Medulla oblongata (tissue), 1 donor: ENCODE data around the gene ARFGEF3.
"Not testable (repeated sequence)": the region's sequence is repeated elsewhere in the genome, so short reads cannot be mapped to it uniquely, and the experiment has no call there.

ENCODE experiments used
- DNase-seq: peaks from one replicate; pipeline ENCODE4 v3.0.0-alpha.2; 2015; ENCODE audit errors: extremely low spot score

ARFGEF3 gene, protein sequence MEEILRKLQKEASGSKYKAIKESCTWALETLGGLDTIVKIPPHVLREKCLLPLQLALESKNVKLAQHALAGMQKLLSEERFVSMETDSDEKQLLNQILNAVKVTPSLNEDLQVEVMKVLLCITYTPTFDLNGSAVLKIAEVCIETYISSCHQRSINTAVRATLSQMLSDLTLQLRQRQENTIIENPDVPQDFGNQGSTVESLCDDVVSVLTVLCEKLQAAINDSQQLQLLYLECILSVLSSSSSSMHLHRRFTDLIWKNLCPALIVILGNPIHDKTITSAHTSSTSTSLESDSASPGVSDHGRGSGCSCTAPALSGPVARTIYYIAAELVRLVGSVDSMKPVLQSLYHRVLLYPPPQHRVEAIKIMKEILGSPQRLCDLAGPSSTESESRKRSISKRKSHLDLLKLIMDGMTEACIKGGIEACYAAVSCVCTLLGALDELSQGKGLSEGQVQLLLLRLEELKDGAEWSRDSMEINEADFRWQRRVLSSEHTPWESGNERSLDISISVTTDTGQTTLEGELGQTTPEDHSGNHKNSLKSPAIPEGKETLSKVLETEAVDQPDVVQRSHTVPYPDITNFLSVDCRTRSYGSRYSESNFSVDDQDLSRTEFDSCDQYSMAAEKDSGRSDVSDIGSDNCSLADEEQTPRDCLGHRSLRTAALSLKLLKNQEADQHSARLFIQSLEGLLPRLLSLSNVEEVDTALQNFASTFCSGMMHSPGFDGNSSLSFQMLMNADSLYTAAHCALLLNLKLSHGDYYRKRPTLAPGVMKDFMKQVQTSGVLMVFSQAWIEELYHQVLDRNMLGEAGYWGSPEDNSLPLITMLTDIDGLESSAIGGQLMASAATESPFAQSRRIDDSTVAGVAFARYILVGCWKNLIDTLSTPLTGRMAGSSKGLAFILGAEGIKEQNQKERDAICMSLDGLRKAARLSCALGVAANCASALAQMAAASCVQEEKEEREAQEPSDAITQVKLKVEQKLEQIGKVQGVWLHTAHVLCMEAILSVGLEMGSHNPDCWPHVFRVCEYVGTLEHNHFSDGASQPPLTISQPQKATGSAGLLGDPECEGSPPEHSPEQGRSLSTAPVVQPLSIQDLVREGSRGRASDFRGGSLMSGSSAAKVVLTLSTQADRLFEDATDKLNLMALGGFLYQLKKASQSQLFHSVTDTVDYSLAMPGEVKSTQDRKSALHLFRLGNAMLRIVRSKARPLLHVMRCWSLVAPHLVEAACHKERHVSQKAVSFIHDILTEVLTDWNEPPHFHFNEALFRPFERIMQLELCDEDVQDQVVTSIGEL (N-terminal part only)

DNA sequence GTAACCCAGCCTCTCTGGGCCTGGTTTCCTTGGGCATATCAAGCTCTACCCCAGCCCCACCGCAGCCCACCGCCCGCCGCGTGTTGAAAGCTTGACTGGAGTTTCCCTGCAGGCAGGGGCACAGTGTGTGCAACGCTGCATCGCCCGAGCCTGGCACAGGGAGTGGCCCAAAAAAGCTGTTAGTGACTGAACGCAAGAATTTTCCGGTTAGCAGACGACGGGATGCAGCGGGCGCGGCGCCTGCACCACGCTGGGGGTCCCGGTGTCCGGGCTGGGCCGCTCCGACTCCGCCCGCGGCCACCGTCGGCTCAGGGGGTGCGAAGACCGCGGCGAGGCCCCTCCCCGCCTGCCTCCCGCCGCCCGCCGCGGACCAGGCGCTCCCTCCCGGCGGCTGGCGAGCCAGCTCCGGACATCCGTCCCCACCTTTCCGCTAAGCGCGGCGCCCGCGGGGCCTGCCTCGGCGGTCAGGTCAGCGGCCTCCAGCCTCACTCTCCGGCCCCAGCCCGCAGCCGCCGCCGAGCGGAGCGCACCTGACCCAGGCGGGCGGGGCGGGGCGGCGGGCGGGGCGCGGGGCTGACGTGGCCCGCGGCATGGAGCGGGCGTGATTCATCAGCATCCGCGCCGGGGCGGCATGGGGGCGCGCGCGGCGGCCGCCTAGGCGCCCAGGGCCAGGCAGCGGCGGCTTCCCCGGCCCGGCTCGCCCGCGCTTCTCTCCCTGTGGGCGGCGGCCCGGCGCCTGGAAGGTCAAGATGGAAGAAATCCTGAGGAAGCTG, at the start of gene ARFGEF3:
TSS of gene ARFGEF3 (plus strand) at position 602 of the 773 bp plus-strand sequence. CDS start at position 750, 148 bp downstream.
- peak; percentile 58 for DNase-seq

DNA sequence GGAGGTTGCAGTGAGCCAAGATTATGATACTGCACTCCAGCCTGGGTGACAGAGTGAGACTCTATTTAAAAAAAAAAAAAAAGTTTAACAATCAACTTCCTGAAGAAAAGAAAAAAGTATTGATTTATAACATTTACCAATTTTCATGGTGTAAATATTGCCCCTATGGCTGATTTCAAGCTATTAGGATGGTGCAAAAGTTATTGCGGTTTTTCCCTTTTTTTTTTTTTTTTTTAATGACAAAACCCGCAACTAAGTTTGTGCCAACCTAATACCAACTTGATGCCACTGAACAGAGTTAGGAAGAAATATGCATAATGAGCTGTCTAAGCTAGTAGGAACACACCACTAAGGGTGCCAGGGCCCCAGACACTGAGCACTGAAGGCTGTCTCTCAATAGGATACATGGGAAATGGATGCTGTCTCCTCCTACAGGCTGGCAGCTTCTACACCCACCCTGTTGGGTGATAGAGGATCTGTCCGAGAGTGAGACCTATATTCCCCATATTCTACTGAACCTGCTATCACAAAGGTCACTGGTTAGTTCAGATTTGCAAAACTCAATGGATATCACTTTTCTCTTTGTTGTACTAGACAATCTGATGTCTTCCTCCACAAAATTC, 48.0 kb upstream of the ARFGEF3 start:
- DNase-seq = no peak

DNA sequence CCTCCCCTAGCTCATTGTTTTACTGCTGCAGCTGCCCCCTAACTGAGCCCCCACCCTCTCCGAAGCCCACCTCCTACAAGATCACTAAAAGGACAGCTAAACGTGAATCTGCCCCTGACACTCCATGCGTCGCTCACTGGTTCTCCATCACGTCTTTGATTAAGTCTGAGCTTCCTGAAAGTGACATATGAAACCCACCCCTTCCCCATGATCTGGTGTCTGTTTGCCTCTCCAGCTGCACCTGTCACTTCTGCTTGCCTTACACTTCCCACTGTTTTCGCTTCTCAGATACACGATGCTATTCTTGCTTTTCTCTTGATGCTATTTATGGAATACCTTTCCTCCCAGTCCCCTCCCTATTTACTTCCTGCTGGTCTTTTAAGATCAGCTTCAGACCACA, 46.5 kb upstream of the ARFGEF3 start:
- no peak for DNase-seq

DNA sequence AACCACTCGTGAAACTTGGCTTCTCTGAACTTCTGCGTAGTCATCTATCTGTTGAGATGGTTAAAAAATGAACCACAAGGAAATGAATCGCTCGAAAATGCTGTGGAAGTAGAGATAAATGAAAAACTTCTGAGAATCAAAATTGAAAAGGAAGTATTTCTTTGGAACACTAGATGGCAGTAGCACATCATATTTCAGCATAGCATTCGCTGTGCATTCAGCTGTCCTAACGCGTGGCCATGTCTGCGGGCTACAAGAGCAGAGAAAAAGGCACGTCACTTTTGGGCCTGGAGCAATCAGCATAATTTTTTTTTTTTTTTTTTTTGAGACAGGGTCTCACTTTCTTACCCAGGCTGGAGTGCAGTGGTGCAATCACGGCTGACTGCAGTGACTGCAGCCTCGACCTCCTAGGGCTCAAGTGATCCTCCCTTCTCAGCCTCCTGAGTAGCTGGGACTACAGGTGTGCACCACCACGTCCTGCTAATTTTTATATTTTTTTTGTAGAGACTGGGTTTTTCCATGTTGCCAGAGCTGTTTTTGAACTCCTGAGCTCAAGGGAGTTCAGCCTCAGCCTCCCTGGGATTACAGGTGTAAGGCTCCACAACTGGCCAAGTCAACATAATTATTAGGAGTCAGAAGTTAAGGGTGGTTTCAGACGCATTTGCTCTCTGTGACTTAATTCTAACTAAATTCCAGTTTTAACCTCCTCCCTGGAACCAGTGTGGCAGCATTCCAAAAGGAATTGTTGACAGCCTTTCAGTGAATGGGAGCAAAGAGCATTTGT, 45.7 kb upstream of the ARFGEF3 start:
- DNase-seq = peak; percentile 85

DNA sequence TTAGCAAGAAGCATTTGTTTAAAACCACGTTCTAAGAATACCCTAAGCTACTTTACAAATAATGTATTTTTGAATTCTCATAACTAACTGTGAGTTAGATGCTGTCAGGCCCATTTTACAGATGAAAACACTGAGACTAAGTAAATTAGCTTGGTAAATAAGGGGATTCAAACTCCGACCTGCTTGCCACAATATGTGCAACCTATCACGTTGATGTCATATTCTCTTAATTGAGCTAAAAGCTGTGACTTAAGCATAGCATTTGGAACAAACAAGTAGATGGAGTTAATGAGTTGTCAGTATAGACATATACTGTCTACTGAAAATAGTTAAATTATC, 45.1 kb upstream of the ARFGEF3 start:
- DNase-seq = no peak

DNA sequence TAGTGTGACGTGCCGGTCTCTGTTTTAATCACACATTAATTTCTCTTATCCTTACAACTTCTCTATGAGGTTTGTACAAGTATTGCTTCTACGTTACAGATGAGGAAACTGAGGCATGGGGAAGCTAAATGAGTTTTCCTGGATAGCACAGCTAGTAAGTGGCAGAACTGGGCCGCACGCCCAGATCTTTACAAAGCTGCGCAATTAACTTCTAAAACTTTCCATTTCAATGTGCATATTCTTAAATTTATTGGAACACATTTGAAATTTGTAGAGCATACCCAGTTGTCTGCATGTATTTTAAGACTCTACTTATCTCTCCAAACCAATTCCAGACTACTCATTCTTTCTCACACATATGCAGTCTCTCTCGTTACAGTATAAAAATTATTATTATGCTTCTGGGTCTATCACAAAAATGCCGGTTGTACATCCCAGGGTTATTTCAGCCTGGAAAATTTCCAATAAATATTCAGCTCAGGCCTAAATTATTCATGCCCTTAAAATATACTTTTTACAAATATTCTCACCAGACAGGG, 44.3 kb upstream of the ARFGEF3 start:
- no peak for DNase-seq

DNA sequence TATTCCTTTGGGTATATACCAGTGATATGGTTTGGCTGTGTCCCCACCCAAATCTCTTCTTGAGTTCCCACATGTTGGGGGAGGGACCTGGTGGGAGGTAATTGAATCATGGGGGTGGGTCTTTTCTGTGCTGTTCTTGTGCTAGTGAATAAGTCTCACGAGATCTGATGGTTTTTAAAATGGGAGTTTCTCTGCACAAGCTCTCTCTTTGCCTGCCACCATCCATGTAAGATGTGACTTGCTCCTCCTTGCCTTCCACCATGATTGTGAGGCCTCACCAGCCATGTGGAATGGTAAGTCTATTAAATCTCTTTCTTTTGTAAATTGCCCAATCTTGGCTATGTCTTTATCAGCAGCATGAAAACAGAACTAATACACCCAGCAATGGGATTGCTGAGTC, 42.5 kb upstream of the ARFGEF3 start:
- not testable (repeated sequence) for DNase-seq

DNA sequence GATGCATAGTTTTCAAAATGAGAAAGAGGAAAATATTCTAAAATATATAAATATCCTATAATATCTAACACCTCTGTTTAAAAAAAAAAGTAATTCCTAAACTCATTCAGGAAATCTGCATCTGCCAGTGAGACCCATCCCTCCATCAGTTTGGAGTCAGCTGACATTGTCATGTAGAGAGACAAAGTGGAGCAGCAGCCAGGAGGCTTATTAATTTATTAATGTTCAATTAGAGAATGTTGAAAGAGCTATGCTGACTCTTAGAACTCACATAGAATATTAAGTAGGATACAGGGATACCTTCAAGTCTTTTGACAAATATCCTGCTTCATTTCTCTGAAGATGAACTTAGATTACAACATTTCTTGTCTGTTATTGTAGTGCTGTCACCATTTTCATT, 41.8 kb upstream of the ARFGEF3 start:
- DNase-seq = no peak

DNA sequence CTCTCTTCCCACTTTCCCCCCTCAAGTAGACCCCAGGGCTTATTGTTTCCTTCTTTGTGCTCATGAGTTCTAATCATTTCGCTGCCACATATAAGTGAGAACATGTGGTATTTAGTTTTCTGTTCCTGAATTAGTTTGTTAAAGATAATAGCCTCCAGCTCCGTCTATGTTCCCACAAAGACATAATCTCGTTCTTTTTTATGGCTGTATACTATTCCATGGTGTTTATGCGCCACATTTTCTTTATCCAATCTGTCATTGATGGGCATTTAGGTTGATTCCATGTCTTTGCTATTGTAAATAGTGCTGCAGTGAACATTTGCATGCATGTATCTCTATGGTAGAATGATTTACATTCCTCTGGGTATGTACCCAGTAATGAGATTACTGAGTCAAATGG, 37.6 kb upstream of the ARFGEF3 start:
- no peak for DNase-seq

DNA sequence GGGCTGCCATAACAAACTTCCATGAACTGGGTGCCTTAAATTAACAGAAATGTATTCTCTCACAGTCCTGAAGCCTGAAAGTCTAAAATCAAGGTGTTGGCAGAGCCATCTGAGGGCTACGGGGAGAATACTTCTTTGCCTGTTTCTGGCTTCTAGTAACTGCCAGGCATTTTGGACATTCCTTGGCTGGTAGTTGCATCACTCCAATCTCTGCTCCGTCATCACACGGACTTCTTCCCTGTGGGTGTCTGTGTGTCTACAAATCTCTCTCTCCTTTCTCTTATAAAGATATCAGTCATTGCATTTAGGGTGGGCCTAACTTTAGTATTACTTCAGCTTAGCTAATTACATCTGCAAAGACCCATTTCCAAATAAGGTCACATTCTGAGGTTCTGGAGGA, 33.6 kb upstream of the ARFGEF3 start:
- no peak for DNase-seq

DNA sequence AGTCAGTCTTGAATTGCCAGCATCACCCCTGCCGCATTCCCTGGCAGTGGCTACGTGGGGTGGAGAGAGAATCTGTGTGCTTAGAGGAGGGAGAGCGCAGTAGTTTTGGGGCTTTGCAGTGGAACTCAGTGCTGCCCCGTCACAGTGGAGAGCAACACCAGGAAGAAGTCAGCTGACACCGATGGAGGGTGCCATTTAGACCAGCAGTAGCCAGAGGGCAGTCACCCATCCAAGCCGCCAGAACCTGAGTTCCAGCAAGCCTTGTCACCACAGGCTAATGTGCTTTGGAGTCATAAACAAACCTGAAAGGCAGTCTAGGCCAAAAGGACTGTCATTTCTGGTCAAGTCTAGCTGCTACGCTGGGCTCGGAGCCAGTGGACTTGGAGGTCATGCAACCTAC, 32.5 kb upstream of the ARFGEF3 start:
- DNase-seq = no peak

DNA sequence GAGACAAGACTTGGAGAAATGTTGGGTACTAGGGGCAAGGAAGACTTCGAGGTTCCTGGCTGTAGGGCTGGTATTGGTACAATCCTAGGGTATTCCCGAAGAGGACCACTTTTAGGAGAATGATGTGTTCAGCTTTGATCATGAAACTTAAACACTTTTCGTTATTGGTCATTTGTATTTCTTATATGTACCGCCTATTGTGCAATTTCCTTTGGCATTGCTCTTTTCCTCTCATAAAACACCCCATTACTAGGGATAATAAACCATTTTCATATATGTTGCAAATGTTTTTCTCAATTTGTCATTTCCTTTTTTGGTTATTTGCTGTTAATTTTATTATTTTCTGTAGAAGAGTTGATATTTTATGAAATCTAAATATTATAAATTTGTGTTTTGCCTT, 18.9 kb upstream of the ARFGEF3 start:
- no peak for DNase-seq

DNA sequence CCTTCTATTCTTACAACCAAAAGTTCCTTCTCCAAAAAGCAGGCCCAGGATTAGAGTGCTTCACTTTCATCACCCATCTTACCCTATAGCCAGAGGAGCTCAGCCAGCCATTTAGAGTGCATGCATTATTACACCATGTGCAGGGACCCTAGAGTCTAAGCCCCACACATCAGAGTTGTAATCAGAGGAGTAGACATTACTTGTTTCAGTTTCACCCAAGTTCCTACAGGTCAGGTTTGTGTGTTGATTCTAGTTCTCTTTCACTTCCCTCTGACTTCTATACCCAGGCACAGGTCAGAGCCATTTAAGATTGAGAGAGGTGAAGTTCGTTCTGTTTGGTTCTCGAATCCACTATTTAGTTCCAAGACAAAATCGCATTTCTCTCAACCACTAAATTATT, 16.3 kb upstream of the ARFGEF3 start:
- no peak for DNase-seq

DNA sequence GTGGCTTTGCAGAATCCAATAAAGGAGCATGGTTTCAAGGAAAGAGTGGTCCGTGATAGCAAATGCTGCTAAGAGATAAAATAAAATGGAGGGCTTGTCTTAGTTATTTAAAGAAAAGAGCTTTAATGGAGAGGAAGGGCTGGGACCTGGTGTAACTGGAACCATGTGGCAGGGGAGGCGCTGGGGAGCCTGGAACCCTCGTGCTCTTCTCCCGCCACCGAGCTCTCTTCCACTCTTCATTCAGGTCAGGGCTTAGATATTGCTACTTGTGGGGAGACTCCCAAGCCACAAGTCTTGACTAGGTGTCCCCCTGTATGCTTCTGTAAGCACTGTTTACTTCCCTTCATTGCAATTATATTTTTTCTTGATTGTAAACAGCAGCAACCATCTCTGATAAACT, 15.2 kb upstream of the ARFGEF3 start:
- DNase-seq = no peak

DNA sequence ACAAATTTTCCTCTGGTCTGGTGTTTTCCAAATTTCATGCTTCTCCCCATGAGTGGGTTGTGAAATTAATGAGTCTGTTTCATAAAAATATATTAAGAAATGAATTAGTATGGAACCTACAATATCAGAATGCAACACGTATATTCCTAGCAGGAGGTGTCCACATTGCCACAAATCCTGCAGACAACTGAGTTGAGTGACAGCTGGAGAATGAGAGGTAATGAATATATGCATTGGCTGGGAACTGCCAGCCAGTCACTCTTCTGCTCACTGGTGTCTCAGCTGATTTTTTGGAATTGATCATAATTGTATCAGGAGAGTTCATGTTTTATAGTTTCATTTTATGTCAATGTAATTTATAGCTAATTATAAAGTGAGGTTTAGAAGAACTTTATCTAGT, 6.3 kb upstream of the ARFGEF3 start:
- DNase-seq = no peak

DNA sequence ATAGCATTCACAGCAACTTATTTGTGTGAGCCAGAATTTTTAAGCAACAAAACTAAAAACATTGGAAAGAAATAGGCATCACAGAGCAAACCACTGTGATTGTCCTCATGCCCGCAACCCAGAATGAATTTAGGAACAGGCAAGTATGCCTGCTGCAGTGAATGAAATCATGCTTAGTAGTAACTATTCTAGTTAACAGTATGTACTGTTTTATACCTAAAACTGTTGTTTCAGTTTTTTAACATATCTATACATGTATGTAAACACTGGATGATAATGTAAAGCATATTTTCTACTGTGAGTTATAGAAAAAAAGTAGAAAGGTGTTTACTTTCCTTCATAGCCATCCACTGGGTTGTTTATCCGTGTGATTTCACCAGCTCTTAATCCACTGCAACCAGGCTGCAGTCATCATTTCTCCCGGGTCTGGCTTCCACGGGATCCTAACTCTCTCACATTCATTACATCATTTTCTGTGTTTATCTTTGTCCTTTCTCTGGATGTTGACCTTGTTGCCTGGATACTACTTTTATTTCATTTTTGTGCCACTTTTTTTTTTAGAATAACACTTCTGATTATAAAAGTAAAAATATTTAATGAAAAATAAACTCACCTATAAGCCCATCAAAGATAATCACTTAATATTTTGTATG, 3.6 kb upstream of the ARFGEF3 start:
- DNase-seq = no peak

DNA sequence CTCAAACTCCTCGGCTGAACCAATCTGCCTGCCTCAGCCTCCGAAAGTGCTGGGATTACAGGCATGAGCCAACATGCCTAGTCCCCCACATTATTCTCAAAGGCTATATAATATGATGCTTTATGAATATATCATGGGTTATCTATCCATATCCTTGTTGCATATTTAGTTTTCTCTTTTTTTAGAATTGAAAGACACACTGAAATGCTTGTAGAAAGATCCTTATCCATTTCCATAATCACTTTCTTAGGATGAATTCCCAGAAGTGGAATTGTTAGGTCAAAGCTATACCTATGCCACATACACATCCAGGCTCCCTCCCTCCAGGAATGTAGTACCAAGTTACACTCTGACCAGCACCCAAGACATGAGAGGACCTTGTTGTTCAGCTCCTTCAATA, 2.5 kb upstream of the ARFGEF3 start:
- DNase-seq = no peak

DNA sequence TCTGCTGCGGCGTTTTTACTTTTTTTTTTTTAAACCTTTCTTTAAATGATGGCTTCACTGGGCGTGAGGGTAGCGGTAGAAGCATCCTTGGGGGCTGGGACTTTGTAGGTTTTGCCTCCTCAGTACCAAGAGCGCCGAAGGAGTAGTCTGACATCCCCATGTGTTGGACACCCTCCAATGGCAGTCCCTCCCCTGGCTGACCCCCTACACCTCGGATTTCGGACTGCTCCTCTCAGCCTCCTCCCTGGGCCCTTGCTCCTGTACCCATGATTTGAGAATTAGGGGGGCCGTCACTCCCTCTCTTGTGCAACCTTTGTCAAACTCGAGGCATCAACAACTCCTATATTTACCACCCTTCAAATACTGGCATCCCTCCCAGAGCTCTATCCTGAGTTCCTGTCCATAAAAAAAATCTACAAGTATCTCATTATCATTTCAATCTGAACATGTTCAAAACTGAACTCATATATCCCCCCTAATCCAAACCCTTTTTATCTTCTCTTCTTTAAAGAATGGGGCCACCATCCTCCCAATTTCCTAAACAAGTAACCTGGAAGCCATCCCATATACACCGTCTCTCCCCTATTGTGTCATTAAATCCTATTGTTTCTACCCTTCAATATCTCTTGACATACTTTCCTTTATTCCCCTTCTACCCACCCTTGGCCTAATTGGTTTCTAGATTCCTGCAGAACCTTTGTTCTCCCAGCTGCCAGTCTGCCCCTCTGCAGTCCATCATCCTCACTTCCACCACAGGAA, 1.2 kb upstream of the ARFGEF3 start:
- DNase-seq = no peak

DNA sequence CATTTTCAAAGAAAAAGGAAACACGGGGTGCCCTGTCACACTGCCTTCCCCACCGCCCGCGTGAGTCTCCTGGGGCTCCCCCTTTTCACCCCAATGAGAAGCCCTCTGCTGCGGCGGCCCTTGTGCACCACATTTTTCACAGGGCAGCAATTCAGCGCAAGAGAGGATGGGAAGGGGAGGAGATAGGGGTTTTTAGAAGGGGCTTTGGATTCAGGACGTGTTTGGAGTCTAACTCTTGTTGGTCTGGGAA, 726 bp upstream of the ARFGEF3 start:
- DNase-seq = peak; percentile 30
